Pons (tissue), 1 donor: ENCODE data around the gene CDC42EP1.
A peak's percentile ranks its signal among the peaks of the same experiment; 100 is the strongest.
"Not testable (repeated sequence)": the region's sequence is repeated elsewhere in the genome, so short reads cannot be mapped to it uniquely, and the experiment has no call there.

Experiments used
- DNase-seq: peaks from one replicate; pipeline ENCODE4 v3.0.0-alpha.2; 2016; ENCODE audit warnings: low spot score

The CDC42EP1 gene

GRCh38 chr22:37559901-37560607 is at the start of gene CDC42EP1:
CDC42EP1 (plus strand) TSS chr22:37560480; CDS start chr22:37566350, 5,870 bp downstream.
- DNase-seq, result peak; percentile 58

DNA sequence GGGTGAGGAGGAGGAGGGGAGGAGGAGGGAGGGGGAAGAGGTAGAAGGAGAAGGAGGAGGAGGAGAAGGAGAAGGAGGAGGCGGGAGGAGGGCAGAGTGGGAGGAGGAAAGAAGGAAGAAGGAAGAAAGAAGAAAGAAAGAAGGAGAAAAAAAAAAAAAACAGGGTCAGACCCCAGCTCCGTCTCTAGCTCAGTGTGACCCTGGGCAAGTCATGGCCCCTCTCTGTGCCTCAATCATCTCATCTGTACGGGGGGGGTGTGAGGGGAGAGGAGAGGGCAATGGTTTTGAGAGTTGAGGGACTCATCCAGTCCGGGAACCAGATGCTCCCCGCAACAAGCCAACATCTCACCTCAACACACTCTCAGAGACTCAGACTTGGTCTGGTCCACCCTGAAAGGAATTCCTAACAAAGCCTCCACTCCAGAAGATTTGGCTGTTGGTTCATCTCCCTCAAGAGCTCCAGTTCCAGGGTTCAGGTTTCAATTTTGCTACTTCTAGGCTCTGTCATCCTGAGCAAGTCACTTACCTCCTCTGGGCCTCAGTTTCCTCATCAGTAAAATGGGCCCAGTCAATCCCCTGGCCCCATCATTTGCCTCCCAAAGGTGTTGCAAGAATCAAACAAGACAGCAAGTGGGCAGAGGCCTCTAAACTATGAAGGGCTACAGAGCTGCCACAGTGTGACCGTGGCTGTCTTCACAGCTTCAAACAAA is 48.7 kb upstream of the CDC42EP1 start:
- DNase-seq, result no peak

DNA sequence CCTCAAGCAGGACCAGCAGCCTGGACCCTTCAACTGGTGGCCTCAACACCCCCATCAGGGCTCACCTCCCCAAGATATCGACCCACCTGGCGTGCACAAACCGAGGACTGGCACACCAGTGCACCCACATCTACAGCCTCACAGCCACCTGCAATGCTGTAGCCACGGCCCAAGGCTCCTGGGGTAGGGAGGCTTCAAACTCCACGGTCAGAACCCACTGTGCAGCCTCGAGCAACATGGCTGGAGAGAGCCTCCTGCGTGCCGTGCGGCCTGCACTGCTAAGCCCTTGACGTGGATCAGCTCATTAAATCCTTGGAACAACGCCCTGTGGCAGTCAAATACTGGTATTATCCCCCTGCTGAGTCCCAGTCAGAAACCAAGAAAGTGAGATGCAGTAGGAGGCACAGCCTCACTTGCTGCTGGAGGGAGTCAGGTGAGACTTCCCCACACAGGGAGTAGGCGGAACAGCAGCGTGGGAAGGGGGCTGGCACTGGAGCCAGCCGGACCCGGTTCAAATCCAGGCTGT is 45.7 kb upstream of the CDC42EP1 start:
- DNase-seq, result no peak

DNA sequence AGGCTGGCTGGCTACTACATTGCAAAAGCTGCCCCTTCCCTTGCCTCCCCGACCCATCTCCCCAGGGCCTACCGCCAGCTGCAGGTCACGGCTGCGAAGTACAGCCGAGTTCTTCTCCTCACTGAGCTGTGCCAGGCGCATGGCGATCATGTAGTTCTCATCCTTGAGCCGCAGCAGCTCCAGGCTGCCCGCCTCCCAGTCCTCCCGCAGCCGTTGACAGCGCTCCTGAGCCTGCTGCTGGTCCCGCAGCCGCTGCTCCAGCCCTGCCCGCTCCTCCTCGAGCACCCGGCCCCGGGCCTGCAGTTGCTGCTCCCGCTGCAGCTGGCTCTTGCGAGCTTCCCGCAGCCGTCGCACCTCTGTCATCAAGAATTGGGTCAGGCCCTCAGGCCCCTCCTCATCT is 44.4 kb upstream of the CDC42EP1 start:
- DNase-seq, result no peak

DNA sequence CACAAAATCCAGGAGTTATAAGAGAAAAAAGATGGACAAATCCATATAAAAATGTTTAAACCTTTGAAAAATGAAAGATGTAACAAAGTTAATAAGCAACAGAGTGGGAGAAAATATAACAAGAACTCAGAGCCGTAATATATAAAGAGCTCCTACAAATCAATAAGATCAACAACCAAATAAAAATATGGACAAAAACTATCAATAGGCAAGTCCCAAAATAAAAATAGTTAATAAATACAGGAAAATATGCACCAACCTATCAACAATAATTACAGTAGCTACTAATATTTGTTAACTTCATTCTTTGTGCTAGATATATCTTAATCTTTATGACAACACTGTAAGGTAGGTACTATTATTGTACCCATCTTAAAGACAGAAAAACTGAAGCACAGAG is 43.8 kb upstream of the CDC42EP1 start:
- DNase-seq, result no peak

GRCh38 chr22:37517826-37518450 is 42.3 kb upstream of the CDC42EP1 start:
- no peak for DNase-seq

DNA sequence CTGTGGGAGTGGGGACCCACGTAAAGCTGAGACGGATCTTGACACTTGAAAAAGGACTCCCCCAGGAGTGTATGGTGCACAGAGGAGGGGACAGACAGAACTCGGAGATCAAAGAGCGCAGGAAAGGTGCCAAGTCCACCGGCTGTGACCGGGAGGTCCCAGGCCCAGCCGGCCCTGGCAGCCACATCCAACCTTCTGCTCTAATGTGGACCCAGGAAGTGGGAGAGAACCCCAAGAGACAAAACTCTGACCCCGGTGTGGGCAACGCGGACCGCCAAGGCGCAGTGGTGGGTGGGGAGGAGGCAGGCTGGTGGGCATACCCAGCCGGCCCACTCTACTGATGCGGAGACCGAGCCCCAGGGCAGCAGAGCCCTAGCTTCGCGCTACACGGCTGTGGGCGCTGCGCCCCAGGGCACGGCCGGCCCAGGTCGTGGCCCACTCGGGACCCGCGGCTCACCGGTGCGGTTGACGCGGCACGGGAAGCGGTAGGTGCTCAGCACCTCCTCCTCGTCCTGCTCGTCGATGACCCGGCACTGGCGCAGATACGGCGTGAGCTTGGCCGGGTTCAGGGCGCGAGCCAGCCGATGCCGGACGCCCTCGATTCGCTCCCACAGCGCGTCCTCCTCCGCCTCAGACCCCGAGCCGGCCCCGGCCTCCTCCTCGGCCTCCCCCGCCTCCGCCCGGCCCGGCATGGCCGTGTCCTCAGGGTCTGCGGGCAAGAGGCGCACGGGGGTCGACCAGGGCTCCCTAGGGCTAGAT is 41.6 kb upstream of the CDC42EP1 start:
- no peak for DNase-seq

GRCh38 chr22:37519268-37520195 is 40.7 kb upstream of the CDC42EP1 start, which contains the start of gene CARD10:
CARD10 (minus strand) TSS chr22:37519415; CDS start chr22:37519200, 215 bp downstream.
- DNase-seq, result no peak

DNA sequence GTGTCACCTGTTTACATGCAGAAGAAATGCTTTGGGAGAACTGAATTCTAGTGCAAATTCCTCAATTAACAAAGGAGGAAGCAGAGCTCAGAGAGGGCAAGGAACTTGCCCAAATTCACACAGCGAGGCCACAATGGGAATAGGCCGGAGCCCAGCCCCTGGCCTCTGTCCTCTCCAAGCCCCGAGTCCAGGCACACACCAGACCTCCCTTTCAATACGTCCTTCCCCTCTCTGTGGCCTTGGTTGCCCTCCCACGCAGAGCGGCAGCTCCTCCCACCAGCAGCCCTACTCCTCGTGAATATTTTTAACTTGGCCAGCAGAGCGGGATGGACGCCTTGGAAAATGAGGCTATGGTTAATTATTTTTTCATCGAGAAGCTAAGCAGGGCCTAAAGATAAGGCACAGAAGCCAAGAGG is 39.5 kb upstream of the CDC42EP1 start:
- no peak for DNase-seq

DNA sequence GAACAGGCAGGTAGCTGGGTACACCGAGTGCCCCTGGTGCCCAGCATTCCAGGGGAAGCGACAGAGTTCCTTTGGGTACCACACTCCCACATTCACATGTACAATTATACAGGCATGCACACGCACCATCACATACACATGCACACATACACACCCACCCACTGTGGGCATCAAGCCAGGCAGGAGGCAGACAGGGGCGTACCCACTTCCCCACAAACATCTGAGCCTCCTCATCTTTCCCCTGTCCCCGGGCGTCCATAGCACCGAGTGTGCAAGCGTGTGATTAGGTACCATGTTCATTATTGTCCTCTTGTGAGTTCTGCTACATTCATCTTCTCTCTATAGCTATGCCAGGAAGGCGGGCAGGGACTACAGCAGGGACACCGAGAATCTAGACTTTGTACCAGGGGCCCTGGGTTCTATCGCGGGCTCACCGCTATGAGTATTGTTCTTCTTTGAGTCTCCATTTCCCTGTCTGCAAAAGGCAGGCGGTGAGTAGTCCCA is 39.0 kb upstream of the CDC42EP1 start:
- no peak for DNase-seq

DNA sequence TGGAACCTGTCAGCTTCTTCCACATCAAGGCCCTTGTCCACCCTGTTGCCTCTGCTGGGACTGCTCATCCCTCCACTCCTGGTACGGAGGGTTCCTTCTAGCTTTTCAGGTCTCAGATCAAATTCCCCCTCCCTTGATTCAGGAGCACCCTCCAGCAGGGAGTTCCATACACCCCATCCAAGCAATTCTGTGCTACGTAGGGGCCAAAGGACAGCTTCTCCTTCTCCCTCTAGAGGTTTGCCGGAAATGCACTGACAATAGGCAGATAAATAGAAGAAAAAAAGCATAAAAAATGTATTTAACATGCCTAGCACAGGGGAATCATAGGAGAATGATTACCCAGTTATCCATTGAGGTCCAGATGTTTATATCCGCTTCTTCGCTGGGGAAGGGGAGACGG is 37.8 kb upstream of the CDC42EP1 start:
- DNase-seq, result no peak

DNA sequence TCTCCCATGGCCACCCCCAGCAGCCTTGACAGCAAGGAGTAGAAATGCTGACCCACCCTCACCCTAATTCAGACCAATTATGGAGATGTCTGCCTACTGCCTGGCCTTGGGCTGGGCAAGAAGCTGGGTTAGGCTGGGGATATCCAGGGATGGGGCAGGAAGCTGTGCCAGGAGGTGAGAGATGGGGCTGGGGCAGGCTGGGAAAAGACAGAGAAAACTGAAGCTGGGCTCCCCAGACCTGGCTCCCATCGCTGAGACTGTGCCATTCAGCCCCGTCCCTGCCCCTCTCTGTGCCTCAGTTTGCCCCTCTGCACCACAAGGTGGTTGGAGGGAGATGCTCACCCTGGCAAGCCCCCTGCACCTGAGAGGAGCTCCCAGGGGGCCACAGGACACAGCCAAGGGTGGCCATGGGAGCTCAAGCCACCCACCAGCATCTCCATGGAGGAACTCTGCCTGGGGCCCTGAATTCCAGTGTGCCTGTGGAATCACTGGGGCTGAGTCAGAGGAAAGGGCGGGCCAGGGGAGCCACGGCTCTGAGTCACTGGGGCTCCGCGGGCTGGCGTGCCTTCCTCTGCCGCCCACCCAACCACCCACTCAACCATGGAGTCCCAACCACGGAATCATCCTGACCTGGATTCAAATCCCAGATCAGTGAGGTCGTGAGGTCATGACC is 35.1 kb upstream of the CDC42EP1 start:
- DNase-seq, result no peak

DNA sequence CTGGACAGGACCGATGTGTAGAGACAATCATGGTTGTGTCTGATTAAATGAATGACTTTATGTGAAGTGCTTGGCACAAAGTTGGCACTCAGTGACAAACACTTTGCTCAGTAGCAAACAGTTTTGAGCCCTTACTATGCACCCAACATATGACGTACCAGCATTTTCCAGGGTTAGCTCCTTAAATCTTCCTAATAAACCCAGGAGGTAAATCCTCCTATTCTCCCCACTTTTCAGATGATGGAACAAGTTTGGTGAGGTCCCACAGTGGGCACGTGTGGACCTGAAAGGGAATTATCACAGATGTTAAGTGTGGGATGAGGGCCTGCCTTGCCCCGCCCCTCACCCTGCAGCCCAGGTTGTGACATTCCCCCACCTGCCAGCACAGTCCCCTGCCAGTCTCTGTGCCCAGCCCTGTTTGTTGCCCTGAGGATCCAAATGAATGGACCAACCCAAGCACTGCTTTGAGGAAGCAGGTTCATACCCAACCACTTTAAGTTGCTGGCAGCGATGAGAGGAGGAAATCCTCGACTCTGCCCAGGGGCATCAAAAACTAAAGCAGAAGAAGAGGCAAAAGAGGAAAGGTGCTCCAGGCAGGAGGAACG is 34.4 kb upstream of the CDC42EP1 start:
- DNase-seq, result no peak

DNA sequence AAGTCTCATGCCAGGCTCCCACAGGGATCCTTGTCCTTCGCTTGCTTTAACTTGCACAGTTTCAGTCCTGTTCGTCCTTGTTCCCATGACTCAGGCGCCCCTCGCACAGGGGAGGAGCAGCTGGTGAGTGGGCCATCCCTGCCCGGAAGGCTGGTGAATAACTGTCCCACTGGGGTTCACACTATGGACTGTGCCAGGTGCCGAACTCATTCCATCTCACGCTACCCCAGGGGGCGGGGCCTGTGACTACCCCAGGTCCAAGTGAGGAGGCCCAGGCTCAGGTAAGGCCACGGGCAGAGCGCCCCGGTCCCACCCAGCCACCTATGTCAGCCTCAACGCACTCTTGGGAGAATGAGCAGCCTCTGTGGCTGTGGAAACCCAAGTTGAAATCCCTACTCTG is 33.9 kb upstream of the CDC42EP1 start:
- no peak for DNase-seq

- DNase-seq, result not testable (repeated sequence)
These were observed 33.1 kb upstream of the CDC42EP1 start for GRCh38 chr22:37527081-37527752.

DNA sequence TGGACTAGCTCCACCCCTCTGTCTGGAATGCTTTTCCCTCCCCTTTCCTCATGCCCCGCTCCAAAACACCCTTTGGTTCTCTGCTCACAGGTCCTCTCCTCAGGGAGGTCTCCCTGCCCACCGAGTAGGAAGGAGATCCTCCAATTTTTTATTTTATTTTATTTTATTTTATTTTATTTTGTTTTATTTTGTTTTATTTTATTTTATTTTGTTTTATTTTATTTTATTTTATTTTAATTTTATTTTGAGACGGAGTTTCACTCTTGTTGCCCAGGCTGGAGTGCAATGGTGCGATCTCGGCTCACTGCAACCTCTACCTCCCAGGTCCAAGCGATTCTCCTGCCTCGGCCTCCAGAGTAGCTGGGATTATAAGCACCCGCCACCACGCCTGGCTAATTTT is 32.3 kb upstream of the CDC42EP1 start:
- DNase-seq, result not testable (repeated sequence)

DNA sequence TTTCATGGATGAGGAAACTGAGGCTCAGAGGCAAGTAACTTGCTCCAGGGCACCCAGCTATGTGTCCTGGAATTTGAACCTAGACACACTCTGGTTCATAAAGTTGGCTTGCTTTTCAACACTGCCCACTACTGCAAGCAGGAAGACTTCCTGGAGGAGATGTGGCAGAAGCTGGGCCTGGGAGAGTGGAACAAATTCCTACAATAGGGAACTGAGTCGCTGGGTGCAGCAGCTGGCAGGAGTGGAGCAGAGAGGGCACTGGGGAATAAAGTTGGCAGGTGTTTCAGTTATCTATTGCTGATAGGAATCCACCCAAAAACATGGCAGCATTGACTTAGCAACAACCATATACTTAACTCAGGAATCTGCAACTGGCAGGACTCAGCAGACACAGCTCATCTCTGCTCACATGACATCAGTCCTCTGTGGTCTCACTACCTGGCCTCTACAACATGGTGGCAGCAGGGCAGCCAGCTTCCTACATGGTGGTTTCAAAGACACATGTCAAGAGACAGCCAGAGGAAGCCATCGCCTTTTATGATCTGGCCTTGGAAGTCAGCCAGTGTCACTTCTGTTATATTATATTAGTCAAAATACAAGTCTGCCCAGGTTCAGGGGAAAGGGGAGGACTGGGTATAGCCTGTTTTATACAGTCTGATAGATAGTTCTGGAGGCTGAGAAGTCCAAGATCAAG is 30.5 kb upstream of the CDC42EP1 start:
- DNase-seq, result no peak

DNA sequence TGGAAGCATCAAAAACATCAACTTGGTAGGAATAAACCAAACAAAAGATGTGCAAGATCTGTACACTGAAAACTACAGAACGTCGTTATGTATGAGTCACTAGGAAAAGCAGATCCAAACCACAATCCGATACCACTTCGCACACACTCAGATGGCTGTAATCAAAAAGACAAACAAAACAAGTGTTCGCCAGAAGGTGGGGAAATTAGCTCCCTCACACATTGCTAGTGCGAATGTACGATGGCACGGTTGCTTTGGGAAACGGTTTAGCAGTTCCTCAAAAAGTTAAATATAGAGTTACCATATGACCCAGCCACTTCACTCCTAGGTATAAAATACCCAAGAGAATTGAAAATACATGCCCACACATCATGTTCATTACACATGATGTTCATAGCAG is 26.3 kb upstream of the CDC42EP1 start:
- peak; percentile 56 for DNase-seq

GRCh38 chr22:37534445-37534844 is 25.8 kb upstream of the CDC42EP1 start:
- DNase-seq, result no peak
